ENCODE results near the gene OR2W3. TPM values are rescaled to one million over a fixed set of nuclear protein-coding genes. Genes with fewer than 3 reads are reported as not detected.

OR2W3 gene
- total RNA-seq = not detected in 2 replicates

GRCh38 chr1:247895163-247895637, at the start of gene OR2W3:
Gene OR2W3 (plus strand): TSS chr1:247895587. CDS start chr1:247895587, 0 bp downstream.

GRCh38 chr1:247857069-247857984, 38.1 kb upstream of the OR2W3 start, which contains the start of gene TRIM58:
Gene TRIM58 (plus strand): TSS chr1:247857187. CDS start chr1:247857247, 60 bp downstream.

GRCh38 chr1:247919952-247920351, 24.6 kb downstream of the OR2W3 start, which contains the start of gene OR2T8:
Gene OR2T8 (plus strand): TSS chr1:247920252. CDS start chr1:247921018, 766 bp downstream.

GRCh38 chr1:247924868-247925267, 29.5 kb downstream of the OR2W3 start, which contains the start of gene OR2AJ1:
Gene OR2AJ1 (plus strand): TSS chr1:247924889. CDS start chr1:247933769, 8,880 bp downstream.

Other genes starting within 250 kb of the OR2W3 start
- gene OR13G1, start 215.8 kb upstream of the OR2W3 start, total RNA-seq = not detected in 2 replicates
- gene OR6F1, start 178.9 kb upstream of the OR2W3 start, total RNA-seq = not detected in 2 replicates
- not detected in 2 replicates for gene OR14K1, start 157.0 kb upstream of the OR2W3 start, total RNA-seq
- not detected in 2 replicates for gene OR14A2, start 147.4 kb upstream of the OR2W3 start, total RNA-seq
- gene OR1C1, start 135.0 kb upstream of the OR2W3 start, total RNA-seq = not detected in 2 replicates
- not detected in 2 replicates for gene OR14A16, start 71.5 kb upstream of the OR2W3 start, total RNA-seq
- not detected in 2 replicates for gene OR11L1, start 53.7 kb upstream of the OR2W3 start, total RNA-seq
- not detected in 2 replicates for gene TRIM58, start 38.4 kb upstream of the OR2W3 start, total RNA-seq
- not detected in 2 replicates for gene OR2T8, start 24.7 kb downstream of the OR2W3 start, total RNA-seq
- gene OR2AJ1, start 29.3 kb downstream of the OR2W3 start, total RNA-seq = not detected in 2 replicates
- gene OR2L8, start 53.3 kb downstream of the OR2W3 start, total RNA-seq = not detected in 2 replicates
- not detected in 2 replicates for gene OR2AK2, start 69.6 kb downstream of the OR2W3 start, total RNA-seq
- gene OR2L5, start 118.1 kb downstream of the OR2W3 start, total RNA-seq = under 0.01 TPM in 1 of 2 replicates, not detected in the other
- gene OR2L2, start 134.5 kb downstream of the OR2W3 start, total RNA-seq = not detected in 2 replicates
- not detected in 2 replicates for gene OR2L3, start 151.2 kb downstream of the OR2W3 start, total RNA-seq
- gene OR2L13, start 199.6 kb downstream of the OR2W3 start, total RNA-seq = not detected in 2 replicates
- not detected in 2 replicates for gene OR2M5, start 249.6 kb downstream of the OR2W3 start, total RNA-seq

Measured in bronchial smooth muscle cell (primary cell).